Esophagus mucosa (tissue), 1 donor: ENCODE data around the gene PCDHGB7. TPM values are rescaled to one million over a fixed set of nuclear protein-coding genes. Genes with fewer than 3 reads are reported as not detected.
A peak's percentile ranks its signal among the peaks of the same experiment; 100 is the strongest.
"Not testable (repeated sequence)": the region's sequence is repeated elsewhere in the genome, so short reads cannot be mapped to it uniquely, and the experiment has no call there.

Source experiments
- ATAC-seq: fragments of 200-7000 bp; cut with Tn5 transposase; one replicate; pipeline ENCODE4 v1.9.1; 2020
- total RNA-seq: library from RNA; stranded (reverse); gene quantifications from one replicate; pipeline ENCODE4 v1.2.4, GENCODE V29; 2023
- donor health status: DM: yes; HTN: yes; CAD: no.

Gene PCDHGB7
- total RNA-seq, 1 donor from 2014 or later: 3.3 TPM

DNA sequence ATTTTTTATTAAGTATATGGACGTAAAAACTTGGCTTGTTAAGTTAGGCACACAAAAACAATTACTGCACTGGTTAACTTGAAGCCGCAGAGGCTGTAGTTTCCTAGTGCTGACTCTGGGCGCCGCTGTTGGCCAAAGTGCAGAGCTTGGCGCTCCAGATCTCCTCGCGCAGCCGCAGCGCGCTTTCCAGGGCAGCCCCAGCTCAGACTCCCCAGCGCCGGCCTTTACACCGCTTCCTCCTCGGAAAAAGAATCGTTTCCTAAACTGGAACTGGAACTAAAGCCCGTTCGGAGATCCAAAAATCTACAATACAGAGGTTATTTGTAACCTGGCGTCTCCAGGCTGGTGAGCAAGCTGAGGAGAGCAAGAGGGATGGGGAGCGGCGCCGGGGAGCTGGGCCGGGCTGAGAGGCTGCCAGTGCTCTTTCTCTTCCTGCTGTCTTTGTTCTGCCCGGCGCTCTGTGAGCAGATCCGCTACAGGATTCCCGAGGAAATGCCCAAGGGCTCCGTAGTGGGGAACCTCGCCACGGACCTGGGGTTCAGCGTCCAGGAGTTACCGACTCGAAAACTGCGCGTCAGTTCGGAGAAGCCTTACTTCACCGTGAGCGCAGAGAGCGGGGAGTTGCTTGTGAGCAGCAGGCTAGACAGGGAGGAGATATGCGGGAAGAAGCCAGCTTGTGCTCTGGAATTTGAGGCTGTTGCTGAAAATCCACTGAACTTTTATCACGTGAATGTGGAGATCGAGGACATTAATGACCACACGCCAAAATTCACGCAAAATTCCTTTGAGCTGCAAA lies 19.5 kb upstream of the PCDHGB7 start, which contains the start of gene PCDHGB5:
Gene PCDHGB5, plus strand, starts transcription at position 192 of the 796 bp plus-strand sequence. Its CDS starts 181 bp downstream, at position 373.
- peak; percentile 78 for ATAC-seq

DNA sequence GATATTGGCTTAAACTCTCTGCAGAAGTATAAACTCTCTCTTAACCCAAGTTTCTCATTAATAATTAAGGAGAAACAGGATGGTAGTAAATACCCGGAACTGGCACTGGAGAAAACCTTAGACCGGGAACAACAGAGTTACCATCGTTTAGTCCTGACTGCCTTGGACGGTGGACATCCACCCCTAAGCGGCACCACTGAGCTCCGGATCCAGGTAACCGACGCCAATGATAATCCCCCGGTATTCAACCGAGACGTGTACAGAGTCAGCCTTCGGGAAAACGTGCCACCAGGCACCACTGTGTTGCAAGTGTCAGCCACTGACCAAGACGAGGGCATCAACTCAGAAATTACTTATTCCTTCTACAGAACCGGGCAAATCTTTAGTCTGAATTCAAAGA lies 18.9 kb upstream of the PCDHGB7 start:
- ATAC-seq: no peak

DNA sequence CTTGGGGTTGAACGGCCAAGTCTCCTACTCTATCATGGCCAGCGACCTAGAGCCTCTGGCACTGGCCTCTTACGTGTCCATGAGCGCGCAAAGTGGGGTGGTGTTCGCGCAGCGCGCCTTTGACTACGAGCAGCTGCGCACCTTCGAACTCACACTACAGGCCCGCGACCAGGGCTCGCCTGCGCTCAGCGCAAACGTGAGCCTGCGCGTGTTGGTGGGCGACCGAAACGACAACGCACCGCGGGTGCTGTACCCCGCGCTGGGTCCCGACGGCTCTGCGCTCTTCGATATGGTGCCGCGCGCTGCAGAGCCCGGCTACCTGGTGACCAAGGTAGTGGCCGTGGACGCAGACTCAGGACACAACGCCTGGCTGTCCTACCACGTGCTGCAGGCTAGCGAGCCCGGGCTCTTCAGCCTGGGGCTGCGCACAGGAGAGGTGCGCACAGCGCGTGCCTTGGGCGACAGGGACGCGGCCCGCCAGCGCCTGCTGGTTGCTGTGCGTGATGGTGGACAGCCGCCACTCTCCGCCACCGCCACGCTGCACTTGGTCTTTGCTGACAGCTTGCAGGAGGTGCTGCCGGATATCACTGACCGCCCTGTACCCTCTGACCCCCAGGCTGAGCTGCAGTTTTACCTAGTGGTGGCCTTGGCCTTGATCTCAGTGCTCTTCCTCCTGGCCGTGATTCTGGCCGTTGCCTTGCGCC lies 17.8 kb upstream of the PCDHGB7 start:
- no peak for ATAC-seq

DNA sequence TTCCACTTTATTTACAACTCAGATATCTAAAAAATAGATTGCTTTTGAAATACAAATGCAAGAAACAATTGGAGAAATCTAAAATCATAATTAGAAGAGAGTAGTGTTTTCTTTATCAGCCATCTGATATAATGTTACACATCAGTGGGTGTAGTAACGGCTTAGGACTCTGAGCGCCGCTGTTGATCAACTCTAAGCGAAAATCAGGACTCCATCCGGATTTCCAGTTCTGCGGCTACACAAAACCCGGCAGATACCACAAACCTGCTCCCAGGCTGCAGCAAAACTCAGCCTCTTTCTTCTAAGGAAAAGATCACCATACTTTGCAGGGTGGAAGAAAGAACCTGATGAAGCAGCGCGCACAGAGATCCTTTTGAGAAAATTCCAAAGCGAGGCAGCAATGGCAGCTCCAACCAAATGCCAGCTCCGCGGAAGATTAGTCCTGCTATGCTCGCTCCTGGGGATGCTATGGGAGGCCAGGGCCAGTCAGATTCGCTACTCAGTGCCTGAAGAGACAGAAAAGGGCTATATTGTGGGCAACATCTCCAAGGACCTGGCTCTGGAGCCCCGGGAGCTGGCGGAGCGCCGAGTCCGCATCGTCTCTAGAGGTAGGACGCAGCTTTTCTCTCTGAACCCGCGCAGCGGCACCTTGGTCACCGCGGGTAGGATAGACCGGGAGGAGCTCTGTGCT lies 14.8 kb upstream of the PCDHGB7 start, which contains the start of gene PCDHGA9:
Gene PCDHGA9, plus strand, starts transcription at position 226 of the 691 bp plus-strand sequence. Its CDS starts 175 bp downstream, at position 401.
- ATAC-seq: no peak

DNA sequence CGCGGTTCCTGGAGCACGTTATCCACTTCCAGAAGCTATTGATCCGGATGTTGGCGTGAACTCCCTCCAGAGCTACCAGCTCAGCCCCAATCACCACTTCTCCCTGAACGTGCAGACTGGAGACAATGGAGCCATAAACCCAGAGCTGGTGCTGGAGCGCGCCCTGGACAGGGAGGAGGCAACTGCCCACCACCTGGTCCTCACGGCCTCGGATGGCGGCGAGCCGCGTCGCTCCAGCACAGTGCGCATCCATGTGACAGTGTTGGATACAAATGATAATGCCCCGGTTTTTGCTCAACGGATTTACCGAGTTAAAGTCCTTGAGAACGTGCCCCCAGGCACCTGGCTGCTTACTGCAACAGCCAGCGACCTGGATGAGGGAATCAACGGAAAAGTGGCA lies 14.1 kb upstream of the PCDHGB7 start:
- ATAC-seq: no peak

DNA sequence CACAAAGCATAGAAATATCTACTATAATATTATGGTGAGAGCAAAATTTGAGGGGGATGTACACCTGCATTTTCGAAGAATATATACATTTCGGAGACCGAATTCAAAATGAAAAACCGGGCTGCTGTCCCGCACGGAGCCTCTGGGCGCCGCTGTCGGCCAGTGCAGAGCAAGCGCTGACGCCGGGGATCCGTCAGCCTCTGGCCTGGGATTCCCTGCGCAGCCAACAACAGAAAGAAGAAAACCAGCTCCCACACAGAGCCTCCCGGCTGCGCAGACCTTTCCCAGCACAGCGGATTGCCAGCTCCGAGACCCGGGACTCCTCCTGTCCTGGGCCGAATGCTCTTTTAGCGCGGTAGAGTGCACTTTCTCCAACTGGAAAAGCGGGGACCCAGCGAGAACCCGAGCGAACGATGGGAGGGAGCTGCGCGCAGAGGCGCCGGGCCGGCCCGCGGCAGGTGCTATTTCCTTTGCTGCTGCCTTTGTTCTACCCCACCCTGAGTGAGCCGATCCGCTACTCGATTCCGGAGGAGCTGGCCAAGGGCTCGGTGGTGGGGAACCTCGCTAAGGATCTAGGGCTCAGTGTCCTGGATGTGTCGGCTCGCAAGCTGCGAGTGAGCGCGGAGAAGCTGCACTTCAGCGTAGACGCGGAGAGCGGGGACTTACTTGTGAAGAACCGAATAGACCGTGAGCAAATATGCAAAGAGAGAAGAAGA lies 9.5 kb upstream of the PCDHGB7 start, which contains the start of gene PCDHGB6:
Gene PCDHGB6, plus strand, starts transcription at position 232 of the 716 bp plus-strand sequence. Its CDS starts 182 bp downstream, at position 414.
- ATAC-seq: peak; percentile 50

DNA sequence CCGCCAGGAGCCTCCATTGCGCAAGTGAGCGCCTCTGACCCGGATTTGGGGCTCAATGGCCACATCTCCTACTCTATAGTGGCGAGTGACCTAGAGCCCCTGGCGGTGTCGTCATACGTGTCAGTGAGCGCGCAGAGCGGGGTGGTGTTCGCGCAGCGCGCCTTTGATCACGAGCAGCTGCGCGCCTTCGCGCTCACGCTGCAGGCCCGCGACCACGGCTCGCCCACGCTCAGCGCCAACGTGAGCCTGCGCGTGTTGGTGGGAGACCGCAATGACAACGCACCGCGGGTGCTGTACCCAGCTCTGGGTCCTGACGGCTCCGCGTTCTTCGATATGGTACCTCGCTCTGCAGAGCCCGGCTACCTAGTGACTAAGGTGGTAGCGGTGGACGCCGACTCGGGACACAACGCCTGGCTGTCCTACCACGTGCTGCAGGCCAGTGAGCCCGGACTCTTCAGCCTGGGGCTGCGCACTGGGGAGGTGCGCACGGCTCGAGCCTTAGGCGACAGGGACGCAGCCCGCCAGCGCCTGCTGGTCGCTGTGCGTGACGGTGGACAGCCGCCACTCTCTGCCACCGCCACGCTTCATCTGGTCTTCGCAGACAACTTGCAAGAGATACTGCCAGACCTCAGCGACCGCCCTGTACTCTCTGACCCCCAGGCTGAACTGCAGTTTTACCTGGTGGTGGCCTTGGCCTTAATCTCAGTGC lies 7.7 kb upstream of the PCDHGB7 start:
- no peak for ATAC-seq

DNA sequence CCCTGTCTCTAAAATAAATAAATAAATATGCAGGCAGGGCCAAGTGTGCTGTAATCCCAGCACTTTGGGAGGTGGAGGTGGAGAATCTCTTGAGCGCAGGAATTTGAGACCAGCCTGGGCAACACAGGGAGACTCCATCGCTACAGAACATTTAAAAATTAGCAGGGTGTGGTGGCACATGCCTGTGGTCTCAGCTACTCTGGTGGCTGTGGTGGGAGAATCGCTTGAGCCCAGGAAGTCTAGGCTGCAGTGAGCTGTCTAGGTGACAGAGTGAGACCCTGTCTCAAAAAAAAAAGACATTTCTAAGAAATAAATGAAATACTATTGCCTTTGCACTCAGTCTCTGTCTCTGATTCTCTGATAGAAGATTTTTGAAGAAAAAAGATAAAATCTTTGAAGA lies 5.9 kb upstream of the PCDHGB7 start:
- no peak for ATAC-seq

DNA sequence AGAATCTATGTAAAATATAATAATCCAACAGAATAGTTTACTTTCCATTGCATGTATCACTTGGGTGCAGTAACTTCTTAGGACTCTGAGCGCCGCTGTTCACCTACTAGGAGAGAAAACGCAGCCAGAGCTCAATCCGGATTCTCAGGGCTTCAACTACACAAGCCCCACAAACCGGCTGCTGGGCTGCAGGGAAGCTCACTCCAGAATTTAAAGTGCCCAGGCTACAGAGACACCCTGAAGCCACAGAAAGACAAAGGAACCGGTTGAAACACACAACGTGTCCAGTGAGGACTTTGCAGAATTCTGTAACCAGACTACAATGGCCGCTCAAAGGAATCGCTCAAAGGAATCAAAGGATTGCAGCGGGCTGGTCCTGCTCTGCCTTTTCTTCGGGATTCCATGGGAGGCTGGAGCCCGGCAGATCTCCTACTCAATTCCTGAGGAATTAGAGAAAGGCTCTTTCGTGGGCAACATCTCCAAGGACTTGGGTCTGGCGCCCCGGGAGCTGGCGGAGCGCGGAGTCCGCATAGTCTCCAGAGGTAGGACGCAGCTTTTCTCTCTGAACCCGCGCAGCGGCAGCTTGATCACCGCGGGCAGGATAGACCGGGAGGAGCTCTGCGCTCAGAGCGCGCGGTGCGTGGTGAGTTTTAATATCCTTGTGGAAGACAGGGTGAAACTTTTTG lies 4.5 kb upstream of the PCDHGB7 start, which contains the start of gene PCDHGA10:
Gene PCDHGA10, plus strand, starts transcription at position 134 of the 686 bp plus-strand sequence. Its CDS starts 189 bp downstream, at position 323.
- ATAC-seq: peak; percentile 78

DNA sequence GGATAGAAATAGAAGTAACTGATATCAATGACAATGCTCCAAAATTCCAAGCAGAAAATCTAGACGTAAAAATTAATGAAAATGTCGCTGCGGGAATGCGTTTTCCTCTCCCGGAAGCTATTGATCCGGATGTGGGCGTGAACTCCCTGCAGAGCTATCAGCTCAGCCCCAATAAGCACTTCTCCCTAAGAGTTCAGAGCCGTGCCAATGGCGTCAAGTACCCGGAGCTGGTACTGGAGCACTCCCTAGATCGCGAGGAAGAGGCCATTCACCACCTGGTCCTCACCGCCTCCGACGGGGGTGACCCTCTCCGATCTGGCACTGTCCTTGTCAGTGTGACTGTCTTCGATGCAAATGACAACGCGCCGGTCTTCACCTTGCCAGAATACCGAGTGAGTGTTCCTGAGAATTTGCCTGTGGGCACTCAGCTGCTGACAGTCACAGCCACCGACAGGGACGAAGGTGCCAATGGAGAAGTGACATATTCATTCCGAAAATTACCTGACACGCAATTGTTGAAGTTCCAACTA lies 3.9 kb upstream of the PCDHGB7 start:
- no peak for ATAC-seq

DNA sequence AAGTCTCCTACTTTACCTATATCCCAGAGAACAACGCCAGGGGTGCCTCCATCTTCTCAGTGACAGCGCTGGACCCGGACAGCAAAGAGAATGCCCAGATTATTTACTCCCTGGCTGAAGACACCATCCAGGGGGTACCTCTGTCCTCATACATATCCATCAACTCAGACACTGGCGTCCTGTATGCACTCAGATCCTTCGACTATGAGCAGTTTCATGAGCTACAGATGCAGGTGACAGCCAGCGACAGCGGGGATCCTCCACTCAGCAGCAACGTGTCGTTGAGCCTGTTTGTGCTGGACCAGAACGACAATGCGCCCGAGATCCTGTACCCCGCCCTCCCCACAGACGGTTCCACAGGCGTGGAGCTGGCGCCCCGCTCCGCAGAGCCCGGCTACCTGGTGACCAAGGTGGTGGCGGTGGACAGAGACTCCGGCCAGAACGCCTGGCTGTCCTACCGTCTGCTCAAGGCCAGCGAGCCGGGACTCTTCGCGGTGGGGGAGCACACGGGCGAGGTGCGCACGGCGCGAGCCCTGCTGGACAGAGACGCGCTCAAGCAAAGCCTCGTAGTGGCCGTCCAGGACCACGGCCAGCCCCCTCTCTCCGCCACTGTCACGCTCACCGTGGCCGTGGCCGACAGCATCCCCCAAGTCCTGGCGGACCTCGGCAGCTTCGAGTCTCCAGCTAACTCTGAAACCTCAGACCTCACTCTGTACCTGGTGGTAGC lies 2.8 kb upstream of the PCDHGB7 start:
- not testable (repeated sequence) for ATAC-seq

DNA sequence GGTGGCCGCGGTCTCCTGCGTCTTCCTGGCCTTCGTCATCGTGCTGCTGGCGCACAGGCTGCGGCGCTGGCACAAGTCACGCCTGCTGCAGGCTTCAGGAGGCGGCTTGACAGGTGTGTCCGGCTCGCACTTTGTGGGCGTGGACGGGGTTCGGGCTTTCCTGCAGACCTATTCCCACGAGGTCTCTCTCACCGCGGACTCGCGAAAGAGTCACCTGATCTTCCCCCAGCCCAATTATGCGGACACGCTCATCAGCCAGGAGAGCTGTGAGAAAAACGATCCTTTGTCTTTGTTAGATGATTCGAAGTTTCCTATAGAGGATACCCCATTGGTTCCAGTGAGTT lies 2.2 kb upstream of the PCDHGB7 start:
- not testable (repeated sequence) for ATAC-seq

DNA sequence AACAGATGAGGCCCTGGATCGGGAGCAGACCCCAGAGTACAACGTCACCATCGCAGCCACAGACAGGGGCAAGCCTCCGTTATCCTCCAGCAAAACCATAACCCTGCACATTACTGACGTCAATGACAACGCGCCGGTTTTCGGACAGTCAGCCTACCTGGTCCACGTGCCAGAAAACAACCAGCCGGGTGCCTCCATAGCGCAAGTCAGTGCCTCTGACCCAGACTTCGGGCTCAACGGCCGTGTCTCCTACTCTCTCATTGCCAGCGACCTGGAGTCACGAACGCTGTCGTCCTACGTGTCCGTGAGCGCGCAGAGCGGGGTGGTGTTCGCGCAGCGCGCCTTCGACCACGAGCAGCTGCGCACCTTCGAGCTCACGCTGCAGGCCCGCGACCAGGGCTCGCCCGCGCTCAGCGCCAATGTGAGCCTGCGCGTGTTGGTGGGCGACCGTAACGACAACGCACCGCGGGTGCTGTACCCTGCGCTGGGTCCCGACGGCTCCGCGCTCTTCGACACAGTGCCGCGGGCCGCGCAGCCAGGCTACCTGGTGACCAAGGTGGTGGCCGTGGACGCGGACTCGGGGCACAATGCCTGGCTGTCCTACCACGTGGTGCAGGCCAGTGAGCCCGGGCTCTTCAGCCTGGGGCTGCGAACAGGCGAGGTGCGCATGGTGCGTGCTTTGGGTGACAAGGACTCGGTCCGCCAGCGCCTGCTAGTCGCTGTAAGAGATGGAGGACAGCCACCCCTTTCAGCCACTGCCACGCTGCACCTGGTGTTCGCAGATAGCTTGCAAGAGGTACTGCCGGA lies 1.8 kb downstream of the PCDHGB7 start:
- no peak for ATAC-seq

DNA sequence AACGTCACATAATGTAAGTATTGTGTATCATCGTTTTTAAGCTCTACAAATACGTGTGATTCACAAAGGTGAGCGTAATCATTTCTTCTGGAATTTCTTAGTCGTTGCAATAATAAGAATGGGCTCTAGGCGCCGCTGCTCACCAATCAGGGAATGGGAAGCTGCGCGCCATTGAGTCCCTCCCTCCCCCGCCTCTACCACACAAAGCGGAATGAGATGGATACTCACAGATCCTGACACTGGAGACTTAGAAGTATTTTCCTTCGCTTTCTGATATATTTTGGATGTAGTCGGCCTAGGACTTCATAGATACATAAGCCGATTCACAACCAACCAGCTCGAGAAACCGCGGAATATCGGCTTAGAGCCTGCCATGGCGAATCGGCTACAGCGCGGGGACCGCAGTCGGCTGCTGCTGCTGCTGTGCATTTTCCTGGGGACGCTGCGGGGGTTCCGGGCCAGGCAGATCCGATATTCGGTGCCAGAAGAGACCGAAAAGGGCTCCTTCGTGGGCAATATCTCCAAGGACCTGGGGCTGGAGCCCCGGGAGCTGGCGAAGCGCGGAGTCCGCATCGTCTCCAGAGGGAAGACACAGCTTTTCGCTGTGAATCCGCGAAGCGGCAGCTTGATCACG lies 3.5 kb downstream of the PCDHGB7 start, which contains the start of gene PCDHGA11:
Gene PCDHGA11, plus strand, starts transcription at position 197 of the 634 bp plus-strand sequence. Its CDS starts 177 bp downstream, at position 374.
- ATAC-seq: no peak

DNA sequence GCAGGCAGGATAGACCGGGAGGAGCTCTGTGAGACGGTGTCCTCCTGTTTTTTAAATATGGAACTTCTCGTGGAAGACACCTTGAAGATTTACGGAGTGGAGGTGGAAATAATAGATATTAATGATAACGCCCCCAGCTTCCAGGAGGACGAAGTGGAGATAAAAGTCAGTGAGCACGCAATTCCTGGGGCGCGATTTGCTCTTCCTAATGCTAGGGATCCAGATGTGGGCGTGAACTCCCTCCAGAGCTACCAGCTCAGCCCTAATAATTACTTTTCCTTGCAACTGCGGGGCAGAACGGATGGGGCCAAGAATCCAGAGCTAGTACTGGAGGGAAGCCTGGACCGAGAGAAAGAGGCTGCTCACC lies 4.0 kb downstream of the PCDHGB7 start:
- ATAC-seq: no peak

DNA sequence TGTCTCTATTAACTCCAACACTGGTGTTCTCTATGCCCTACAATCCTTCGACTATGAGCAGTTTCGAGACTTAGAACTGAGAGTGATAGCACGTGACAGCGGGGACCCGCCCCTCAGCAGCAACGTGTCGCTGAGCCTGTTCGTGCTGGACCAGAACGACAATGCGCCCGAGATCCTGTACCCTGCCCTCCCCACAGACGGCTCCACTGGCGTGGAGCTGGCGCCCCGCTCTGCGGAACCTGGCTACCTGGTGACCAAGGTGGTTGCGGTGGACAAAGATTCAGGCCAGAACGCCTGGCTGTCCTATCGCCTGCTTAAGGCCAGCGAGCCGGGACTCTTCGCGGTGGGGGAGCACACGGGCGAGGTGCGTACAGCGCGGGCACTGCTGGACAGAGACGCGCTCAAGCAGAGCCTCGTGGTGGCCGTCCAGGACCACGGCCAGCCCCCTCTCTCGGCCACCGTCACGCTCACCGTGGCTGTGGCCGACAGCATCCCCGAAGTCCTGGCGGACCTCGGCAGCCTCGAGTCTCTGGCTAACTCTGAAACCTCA lies 5.3 kb downstream of the PCDHGB7 start:
- ATAC-seq: no peak

DNA sequence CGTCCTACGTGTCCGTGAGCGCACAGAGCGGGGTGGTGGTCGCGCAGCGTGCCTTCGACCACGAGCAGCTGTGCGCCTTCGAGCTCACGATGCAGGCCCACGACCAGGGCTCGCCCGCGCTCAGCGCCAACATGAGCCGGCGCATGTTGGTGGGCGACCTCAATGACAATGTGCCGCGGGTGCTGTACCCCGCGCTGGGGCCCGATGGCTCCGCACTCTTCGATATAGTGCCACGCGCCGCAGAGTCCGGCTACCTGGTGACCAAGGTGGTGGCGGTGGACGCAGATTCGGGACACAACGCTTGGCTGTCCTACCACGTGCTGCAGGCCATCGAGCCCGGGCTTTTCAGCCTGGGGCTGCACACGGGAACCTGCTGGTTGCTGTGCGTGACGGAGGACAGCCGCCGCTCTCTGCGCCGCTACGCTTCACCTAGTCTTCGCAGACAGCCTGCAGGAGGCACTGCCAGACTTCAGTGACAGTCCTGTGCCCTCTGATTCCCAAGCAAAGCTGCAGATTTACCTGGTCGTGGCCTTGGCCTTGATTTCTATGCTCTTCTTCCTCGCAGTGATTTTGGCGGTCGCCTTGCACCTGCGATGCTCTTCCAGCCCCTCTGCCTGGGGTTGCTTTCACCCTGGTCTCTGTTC lies 10.4 kb downstream of the PCDHGB7 start:
- ATAC-seq: no peak
